Neural progenitor cell (in vitro differentiated cells): Measurements from ENCODE around the gene PBX4.

ENCODE experiments used
- EZH2 ChIP-seq: fragments of 200-600 bp; sonication (generic); IDR thresholded peaks from 2 replicates; pipeline ENCODE4 v1.6.1; 2017; ENCODE audit warnings: antibody characterized with exemption, mild to moderate bottlenecking, moderate library complexity
- TF ChIP-seq, protein P1 (sequence below): fragments of 200-600 bp; sonication (generic); IDR thresholded peaks from 2 replicates; pipeline ENCODE4 v1.5.1; 2017; ENCODE audit warnings: antibody characterized with exemption, mild to moderate bottlenecking

- TF ChIP-seq, protein P1, sequence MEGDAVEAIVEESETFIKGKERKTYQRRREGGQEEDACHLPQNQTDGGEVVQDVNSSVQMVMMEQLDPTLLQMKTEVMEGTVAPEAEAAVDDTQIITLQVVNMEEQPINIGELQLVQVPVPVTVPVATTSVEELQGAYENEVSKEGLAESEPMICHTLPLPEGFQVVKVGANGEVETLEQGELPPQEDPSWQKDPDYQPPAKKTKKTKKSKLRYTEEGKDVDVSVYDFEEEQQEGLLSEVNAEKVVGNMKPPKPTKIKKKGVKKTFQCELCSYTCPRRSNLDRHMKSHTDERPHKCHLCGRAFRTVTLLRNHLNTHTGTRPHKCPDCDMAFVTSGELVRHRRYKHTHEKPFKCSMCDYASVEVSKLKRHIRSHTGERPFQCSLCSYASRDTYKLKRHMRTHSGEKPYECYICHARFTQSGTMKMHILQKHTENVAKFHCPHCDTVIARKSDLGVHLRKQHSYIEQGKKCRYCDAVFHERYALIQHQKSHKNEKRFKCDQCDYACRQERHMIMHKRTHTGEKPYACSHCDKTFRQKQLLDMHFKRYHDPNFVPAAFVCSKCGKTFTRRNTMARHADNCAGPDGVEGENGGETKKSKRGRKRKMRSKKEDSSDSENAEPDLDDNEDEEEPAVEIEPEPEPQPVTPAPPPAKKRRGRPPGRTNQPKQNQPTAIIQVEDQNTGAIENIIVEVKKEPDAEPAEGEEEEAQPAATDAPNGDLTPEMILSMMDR, result no peak
- no peak for TF ChIP-seq EZH2
These were observed 8.3 kb upstream of the PBX4 start for GRCh38 chr19:19626516-19627472.
